ENCODE measurements around the gene PKP3. TPM values are rescaled to one million over a fixed set of nuclear protein-coding genes. Genes with fewer than 3 reads are reported as not detected.

PKP3 gene
- total and polyA plus RNA-seq, 2 donors (not counting 1 experiment from before 2014, with no cell fraction given): 0.78 TPM; not detected in 1

DNA sequence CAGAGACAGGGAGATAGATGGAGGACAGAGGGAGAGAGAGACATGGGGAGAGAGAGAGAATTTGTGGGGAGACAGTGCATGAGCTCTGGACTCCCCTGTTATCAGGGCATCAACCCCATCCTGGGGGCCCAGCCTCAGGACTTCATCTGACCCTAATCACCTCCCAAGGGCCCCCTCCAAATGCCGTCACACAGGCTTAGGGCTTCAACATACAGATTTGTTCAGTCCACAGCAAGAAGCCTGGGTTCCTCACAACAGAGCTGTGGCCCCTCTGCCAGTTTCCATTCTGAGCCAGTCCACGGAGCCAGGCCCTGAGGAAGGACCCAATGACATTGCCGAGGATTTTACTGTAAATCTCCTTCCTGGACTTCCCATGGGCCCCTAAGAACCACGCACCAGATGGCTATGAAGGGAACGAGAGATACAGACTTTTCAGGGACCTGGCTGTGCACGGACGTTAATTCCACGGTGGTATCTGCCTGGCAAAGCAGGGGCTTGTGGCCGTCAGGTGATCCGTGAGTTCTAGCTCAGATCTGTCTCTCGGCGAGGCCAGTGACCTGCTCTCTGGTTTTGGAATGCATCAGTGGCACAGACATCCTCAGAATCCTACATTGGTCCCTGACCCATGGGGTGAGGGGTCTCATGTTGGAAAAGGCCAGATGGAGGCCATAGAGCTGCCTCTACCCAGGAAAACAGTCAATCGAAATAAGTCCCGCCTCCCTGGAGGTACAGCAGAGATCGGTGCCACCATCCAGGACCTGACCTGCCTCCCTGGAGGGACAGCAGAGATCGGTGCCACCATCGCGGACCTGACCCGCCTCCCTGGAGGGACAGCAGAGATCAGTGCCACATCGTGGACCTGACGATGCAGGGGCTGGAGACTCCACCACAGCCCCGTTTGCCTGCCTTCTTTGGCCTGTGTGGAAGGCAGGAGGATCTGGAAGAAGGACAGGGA is 33.4 kb upstream of the PKP3 start:
- no peaks in the 10 kb centered on the region for H4K20me1 ChIP-seq (ENCODE audit: control insufficient read depth, insufficient read depth, low read length, poor library complexity, severe bottlenecking)
- DNase-seq: no peak
- no peak overlapping the region for H3K4me2 ChIP-seq (replicated peaks; ENCODE audit: low read depth, low read length, poor library complexity, severe bottlenecking)
- no peak for ATAC-seq (ENCODE audit: low read depth)
- ChIA-PET POLR2A (interaction anchor here (0.6 kb wide), 1 partner anchor 56 kb away, joined by 3 read pairs; no protein-coding TSS in a partner anchor), CTCF (interaction anchor here (3.1 to 8.2 kb wide), 2 partner anchors 55 to 109 kb away, joined by 15 to 52 read pairs; no protein-coding TSS in a partner anchor)
- Mint-ChIP-seq H3K9me3 (ENCODE audit: insufficient read depth) (no peaks in the 10 kb centered on the region), H3K27me3 (no peaks in the 10 kb centered on the region), H3K4me3 (no peak overlapping the region), H3K4me1 (no peaks in the 10 kb centered on the region), H3K27ac (no peak overlapping the region)
- intact Hi-C loops (cut with micrococcal nuclease): no loop called here
- no peak overlapping the region for H3K27ac ChIP-seq (ENCODE audit: low read length in 2 of 2)
- H3K9me3 ChIP-seq (ENCODE audit: control extremely low read depth in 1 of 3, control insufficient read depth in 2 of 3, insufficient read depth in 1 of 3, low read length in 2 of 3): peaks cover 0 to 18% (median 0%) of the 10 kb centered on the region in 3 donors
- no peaks in the 10 kb centered on the region for H3K36me3 ChIP-seq (replicated peaks in 1 of 2; ENCODE audit: control extremely low read depth in 1 of 2, control insufficient read depth in 1 of 2, extremely low read depth in 1 of 2, insufficient read depth in 2 of 2, low read length in 1 of 2)
- no peak overlapping the region for H2AFZ ChIP-seq (ENCODE audit: insufficient read depth, low read depth, low read length, poor library complexity, severe bottlenecking)
- TF ChIP-seq, protein P1, sequence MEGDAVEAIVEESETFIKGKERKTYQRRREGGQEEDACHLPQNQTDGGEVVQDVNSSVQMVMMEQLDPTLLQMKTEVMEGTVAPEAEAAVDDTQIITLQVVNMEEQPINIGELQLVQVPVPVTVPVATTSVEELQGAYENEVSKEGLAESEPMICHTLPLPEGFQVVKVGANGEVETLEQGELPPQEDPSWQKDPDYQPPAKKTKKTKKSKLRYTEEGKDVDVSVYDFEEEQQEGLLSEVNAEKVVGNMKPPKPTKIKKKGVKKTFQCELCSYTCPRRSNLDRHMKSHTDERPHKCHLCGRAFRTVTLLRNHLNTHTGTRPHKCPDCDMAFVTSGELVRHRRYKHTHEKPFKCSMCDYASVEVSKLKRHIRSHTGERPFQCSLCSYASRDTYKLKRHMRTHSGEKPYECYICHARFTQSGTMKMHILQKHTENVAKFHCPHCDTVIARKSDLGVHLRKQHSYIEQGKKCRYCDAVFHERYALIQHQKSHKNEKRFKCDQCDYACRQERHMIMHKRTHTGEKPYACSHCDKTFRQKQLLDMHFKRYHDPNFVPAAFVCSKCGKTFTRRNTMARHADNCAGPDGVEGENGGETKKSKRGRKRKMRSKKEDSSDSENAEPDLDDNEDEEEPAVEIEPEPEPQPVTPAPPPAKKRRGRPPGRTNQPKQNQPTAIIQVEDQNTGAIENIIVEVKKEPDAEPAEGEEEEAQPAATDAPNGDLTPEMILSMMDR (IDR thresholded peaks at IDR 0.05): no peak
- no peak for TF ChIP-seq EZH2 (IDR thresholded peaks at IDR 0.05; ENCODE audit: borderline replicate concordance, insufficient read depth, low read depth, low read length, poor library complexity, severe bottlenecking)
- 87% methylated on average over 22 of the region's 22 CpGs for WGBS (ENCODE audit: insufficient coverage)
- H3K79me2 ChIP-seq (ENCODE audit: control insufficient read depth, insufficient read depth, low read length): no peaks in the 10 kb centered on the region
- H3K4me3 ChIP-seq (ENCODE audit: control extremely low read depth in 1 of 5, extremely low read depth in 1 of 5, insufficient read depth in 1 of 5, low read depth in 2 of 5, low read length in 4 of 5): no peak overlapping the region
- no peak overlapping the region for H3K9ac ChIP-seq (ENCODE audit: low read length)
- peaks cover 0 to 11% (median 0%) of the 10 kb centered on the region in 4 experiments for H3K27me3 ChIP-seq (replicated peaks in 1 of 4; ENCODE audit: control extremely low read depth in 1 of 4, control insufficient read depth in 3 of 4, insufficient read depth in 4 of 4, low read length in 3 of 4)
- peaks cover 3 to 9% of the 10 kb centered on the region in 2 donors for H3K4me1 ChIP-seq (ENCODE audit: control insufficient read depth in 2 of 2, insufficient read depth in 2 of 2, low read length in 2 of 2)
